ENCODE measurements around the gene PIEZO1. TPM values are rescaled to one million over a fixed set of nuclear protein-coding genes. Genes with fewer than 3 reads are reported as not detected.

PIEZO1 gene
- total and polyA plus RNA-seq, 2 experiments from 2014 or later = 30.4 to 70.1 TPM

DNA sequence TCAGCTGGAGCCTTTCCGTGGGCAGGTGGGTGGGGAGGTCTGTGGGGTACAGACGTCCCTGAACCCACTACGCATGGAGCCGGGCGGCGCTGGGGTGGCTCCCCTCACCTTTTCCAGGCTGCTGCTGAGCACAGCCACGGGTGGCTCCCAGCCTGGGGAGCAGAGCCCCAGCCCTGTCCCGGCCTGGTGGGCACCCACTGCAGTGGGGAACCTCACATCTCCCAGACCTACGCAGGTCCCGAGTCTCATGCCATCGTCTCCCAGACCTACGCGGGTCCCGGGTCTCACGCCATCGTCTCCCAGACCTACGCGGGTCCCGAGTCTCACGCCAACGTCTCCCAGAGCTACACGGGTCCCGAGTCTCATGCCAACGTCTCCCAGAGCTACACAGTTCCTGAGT lies 43.7 kb upstream of the PIEZO1 start:
- TF ChIP-seq ZNF462 (CRISPR knock-in tag; IDR thresholded peaks at IDR 0.05) (no peak), ZNF114 (CRISPR knock-in tag; IDR thresholded peaks at IDR 0.05) (no peak), STAT1 (IDR thresholded peaks at IDR 0.05; ENCODE audit: unreplicated experiment) (no peak), ZNF331 (CRISPR knock-in tag; IDR thresholded peaks at IDR 0.05; ENCODE audit: low read depth) (no peak), JUNB (IDR thresholded peaks at IDR 0.05; ENCODE audit: unreplicated experiment) (no peak), EZH2 (IDR thresholded peaks at IDR 0.05; ENCODE audit: low read depth, unreplicated experiment) (no peak), POLR2AphosphoS5 (IDR thresholded peaks at IDR 0.05; ENCODE audit: low read depth) (no peak)
- TF ChIP-seq, protein P1, sequence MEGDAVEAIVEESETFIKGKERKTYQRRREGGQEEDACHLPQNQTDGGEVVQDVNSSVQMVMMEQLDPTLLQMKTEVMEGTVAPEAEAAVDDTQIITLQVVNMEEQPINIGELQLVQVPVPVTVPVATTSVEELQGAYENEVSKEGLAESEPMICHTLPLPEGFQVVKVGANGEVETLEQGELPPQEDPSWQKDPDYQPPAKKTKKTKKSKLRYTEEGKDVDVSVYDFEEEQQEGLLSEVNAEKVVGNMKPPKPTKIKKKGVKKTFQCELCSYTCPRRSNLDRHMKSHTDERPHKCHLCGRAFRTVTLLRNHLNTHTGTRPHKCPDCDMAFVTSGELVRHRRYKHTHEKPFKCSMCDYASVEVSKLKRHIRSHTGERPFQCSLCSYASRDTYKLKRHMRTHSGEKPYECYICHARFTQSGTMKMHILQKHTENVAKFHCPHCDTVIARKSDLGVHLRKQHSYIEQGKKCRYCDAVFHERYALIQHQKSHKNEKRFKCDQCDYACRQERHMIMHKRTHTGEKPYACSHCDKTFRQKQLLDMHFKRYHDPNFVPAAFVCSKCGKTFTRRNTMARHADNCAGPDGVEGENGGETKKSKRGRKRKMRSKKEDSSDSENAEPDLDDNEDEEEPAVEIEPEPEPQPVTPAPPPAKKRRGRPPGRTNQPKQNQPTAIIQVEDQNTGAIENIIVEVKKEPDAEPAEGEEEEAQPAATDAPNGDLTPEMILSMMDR (conservative IDR thresholded peaks at IDR 0.05; ENCODE audit: low read depth in 2 of 2) = no peak
- TF ChIP-seq, protein P2, sequence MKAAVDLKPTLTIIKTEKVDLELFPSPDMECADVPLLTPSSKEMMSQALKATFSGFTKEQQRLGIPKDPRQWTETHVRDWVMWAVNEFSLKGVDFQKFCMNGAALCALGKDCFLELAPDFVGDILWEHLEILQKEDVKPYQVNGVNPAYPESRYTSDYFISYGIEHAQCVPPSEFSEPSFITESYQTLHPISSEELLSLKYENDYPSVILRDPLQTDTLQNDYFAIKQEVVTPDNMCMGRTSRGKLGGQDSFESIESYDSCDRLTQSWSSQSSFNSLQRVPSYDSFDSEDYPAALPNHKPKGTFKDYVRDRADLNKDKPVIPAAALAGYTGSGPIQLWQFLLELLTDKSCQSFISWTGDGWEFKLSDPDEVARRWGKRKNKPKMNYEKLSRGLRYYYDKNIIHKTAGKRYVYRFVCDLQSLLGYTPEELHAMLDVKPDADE (IDR thresholded peaks at IDR 0.05) = no peak
- TF ChIP-seq, protein P3, sequence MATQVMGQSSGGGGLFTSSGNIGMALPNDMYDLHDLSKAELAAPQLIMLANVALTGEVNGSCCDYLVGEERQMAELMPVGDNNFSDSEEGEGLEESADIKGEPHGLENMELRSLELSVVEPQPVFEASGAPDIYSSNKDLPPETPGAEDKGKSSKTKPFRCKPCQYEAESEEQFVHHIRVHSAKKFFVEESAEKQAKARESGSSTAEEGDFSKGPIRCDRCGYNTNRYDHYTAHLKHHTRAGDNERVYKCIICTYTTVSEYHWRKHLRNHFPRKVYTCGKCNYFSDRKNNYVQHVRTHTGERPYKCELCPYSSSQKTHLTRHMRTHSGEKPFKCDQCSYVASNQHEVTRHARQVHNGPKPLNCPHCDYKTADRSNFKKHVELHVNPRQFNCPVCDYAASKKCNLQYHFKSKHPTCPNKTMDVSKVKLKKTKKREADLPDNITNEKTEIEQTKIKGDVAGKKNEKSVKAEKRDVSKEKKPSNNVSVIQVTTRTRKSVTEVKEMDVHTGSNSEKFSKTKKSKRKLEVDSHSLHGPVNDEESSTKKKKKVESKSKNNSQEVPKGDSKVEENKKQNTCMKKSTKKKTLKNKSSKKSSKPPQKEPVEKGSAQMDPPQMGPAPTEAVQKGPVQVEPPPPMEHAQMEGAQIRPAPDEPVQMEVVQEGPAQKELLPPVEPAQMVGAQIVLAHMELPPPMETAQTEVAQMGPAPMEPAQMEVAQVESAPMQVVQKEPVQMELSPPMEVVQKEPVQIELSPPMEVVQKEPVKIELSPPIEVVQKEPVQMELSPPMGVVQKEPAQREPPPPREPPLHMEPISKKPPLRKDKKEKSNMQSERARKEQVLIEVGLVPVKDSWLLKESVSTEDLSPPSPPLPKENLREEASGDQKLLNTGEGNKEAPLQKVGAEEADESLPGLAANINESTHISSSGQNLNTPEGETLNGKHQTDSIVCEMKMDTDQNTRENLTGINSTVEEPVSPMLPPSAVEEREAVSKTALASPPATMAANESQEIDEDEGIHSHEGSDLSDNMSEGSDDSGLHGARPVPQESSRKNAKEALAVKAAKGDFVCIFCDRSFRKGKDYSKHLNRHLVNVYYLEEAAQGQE (IDR thresholded peaks at IDR 0.05; ENCODE audit: unreplicated experiment) = no peak
- Histone ChIP-seq H3K36me3 (ENCODE audit: insufficient read depth) (no peaks in the 10 kb centered on the region), H4K20me1 (replicated peaks; ENCODE audit: insufficient read depth) (no peaks in the 10 kb centered on the region), H3K4me2 (no peak overlapping the region), H3K27ac (ENCODE audit: low read depth) (no peak overlapping the region), H3K4me1 (ENCODE audit: insufficient read depth) (no peaks in the 10 kb centered on the region), H2AFZ (no peak overlapping the region), H3K79me2 (replicated peaks; ENCODE audit: insufficient read depth) (no peaks in the 10 kb centered on the region), H3F3A (replicated peaks; ENCODE audit: low read depth) (no peaks in the 10 kb centered on the region), H3K27me3 (ENCODE audit: insufficient read depth) (no peaks in the 10 kb centered on the region), H3K4me3 (no peak overlapping the region), H3K9me2 (ENCODE audit: insufficient read depth) (no peaks in the 10 kb centered on the region)
- ATAC-seq = no peak
- H3K9me3 Mint-ChIP-seq = no peaks in the 10 kb centered on the region
- DNase-seq (ENCODE audit: low spot score) = no peak
- no peak overlapping the region for H3K27ac Mint-ChIP-seq
- no peaks in the 10 kb centered on the region; the same call in 2 of the 3 replicates for H3K4me1 Mint-ChIP-seq
- peaks cover 5% of the 10 kb centered on the region for H3K27me3 Mint-ChIP-seq (ENCODE audit: insufficient read depth, low read depth, poor library complexity)
- H3K4me3 Mint-ChIP-seq = no peak overlapping the region
- H3K36me3 Mint-ChIP-seq (ENCODE audit: low read depth) = no peaks in the 10 kb centered on the region; the same call in 2 of the 3 replicates

All from GM23338 (cell line).